HG03460 (cell line): ENCODE results near the gene HDAC4.

ENCODE experiments used
- ATAC-seq: cut with Tn5 transposase; IDR thresholded peaks from one replicate; pipeline ENCODE4 v1.9.1; 2021; ENCODE audit not compliant: unreplicated experiment

HDAC4 gene

GRCh38 chr2:239299218-239299939 is 101.4 kb downstream of the HDAC4 start:
- no peak for ATAC-seq

GRCh38 chr2:239298116-239298804 is 102.6 kb downstream of the HDAC4 start:
- ATAC-seq = no peak

GRCh38 chr2:239297142-239298004 is 103.4 kb downstream of the HDAC4 start:
- ATAC-seq = no peak

GRCh38 chr2:239296020-239296932 is 104.5 kb downstream of the HDAC4 start:
- ATAC-seq = no peak

- ATAC-seq = no peak
These were observed 105.3 kb downstream of the HDAC4 start for GRCh38 chr2:239295377-239296019.

- ATAC-seq = no peak
These were observed 106.2 kb downstream of the HDAC4 start for GRCh38 chr2:239294571-239295054.

- ATAC-seq = peak; percentile 47
These were observed 106.9 kb downstream of the HDAC4 start for GRCh38 chr2:239293775-239294430.

GRCh38 chr2:239292959-239293774 is 107.7 kb downstream of the HDAC4 start:
- no peak for ATAC-seq

- ATAC-seq = no peak
These were observed 108.3 kb downstream of the HDAC4 start for GRCh38 chr2:239292531-239292930.

GRCh38 chr2:239291475-239292350 is 109.1 kb downstream of the HDAC4 start:
- ATAC-seq = no peak

GRCh38 chr2:239290618-239291474 is 110.0 kb downstream of the HDAC4 start:
- ATAC-seq = no peak

GRCh38 chr2:239289545-239289944 is 111.3 kb downstream of the HDAC4 start:
- no peak for ATAC-seq

GRCh38 chr2:239288951-239289511 is 111.8 kb downstream of the HDAC4 start:
- ATAC-seq = peak; percentile 69

GRCh38 chr2:239288237-239288636 is 112.6 kb downstream of the HDAC4 start:
- no peak for ATAC-seq

- no peak for ATAC-seq
These were observed 113.4 kb downstream of the HDAC4 start for GRCh38 chr2:239287461-239287860.

GRCh38 chr2:239286901-239287300 is 113.9 kb downstream of the HDAC4 start:
- no peak for ATAC-seq

GRCh38 chr2:239285932-239286230 is 114.9 kb downstream of the HDAC4 start:
- no peak for ATAC-seq
